Heart right ventricle (tissue), 16 donors: ENCODE data around the gene KCNQ1. TPM values are rescaled to one million over a fixed set of nuclear protein-coding genes. Genes with fewer than 3 reads are reported as not detected.

Source experiments
- ATAC-seq, 8 donors: fragments of 200-7000 bp; cut with Tn5 transposase; one replicate each; pipeline ENCODE4 v1.9.1; 2020; ENCODE audit warnings: mild to moderate bottlenecking in 8 of 8, moderate library complexity in 8 of 8, moderate number of reproducible peaks in 1 of 8
- DNase-seq, 2 donors: peaks; one replicate each; pipeline ENCODE4 v3.0.0-alpha.2; 2020
- H3K27ac ChIP-seq, 10 donors: fragments of 200-600 bp; sonication (generic) in 2 of 10; one replicate each; pipeline versions ENCODE4 v1.5.0 to v1.8.0; 2020 to 2022; ENCODE audit warnings: mild to moderate bottlenecking in 3 of 10
- H3K27me3 ChIP-seq, 7 donors: fragments of 200-600 bp; one replicate each; pipeline ENCODE4 v1.8.0; 2021 to 2022; ENCODE audit warnings: mild to moderate bottlenecking in 2 of 7
- H3K36me3 ChIP-seq, 9 donors: fragments of 200-600 bp; sonication (generic) in 1 of 9; one replicate each; pipeline versions ENCODE4 v1.5.0 to v1.8.0; 2020 to 2022; ENCODE audit warnings: mild to moderate bottlenecking in 2 of 9
- H3K4me1 ChIP-seq, 9 donors: fragments of 200-600 bp; sonication (generic) in 1 of 9; one replicate each; pipeline versions ENCODE4 v1.5.0 to v1.8.0; 2020 to 2022; ENCODE audit warnings: mild to moderate bottlenecking in 4 of 9
- H3K4me3 ChIP-seq, 10 donors: fragments of 200-600 bp; sonication (generic) in 2 of 10; one replicate each; pipeline versions ENCODE4 v1.5.0 to v1.8.0; 2020 to 2022; ENCODE audit warnings: mild to moderate bottlenecking in 7 of 10, moderate library complexity in 2 of 10
- H3K9me3 ChIP-seq, 11 donors: fragments of 200-600 bp in 10 of 11; sonication (generic) in 2 of 11; one replicate each; pipeline versions ENCODE4 v1.5.0 to v1.8.0; 2013 to 2022; ENCODE audit warnings: mild to moderate bottlenecking in 2 of 11, control low read depth in 1 of 11, moderate library complexity in 1 of 11
- WGBS, 2 donors: extraction: QIAGEN DNeasy Blood & Tissue Kit; methylation state at CpG; one replicate each; pipeline ENCODE4 v1.1.7; 2013; ENCODE audit warnings: inconsistent platforms in 1 of 2; 5-methylcytosine and 5-hydroxymethylcytosine counted together
- intact Hi-C, 10 donors: fragments of 100-400 bp; cut with DNase I; formaldehyde crosslinking; loops; one replicate each; pipeline versions ENCODE4 v1.11.1 to v1.14.2; 2022
- polyA plus RNA-seq, 2 donors: library from polyadenylated mRNA; stranded (reverse); fragments of 200-250 nt; gene quantifications; one replicate each; pipeline ENCODE4 v1.2.3, GENCODE V29; 2013
- total RNA-seq, 10 donors: library from RNA; stranded (reverse); fragmentation: NEBNext Ultra II Directional in 3 of 10; extraction: Animal tissue kit (Norgen Biotek cat#: 25700) in 3 of 10; gene quantifications; one replicate each; pipeline versions ENCODE4 v1.2.1 to v1.2.4, GENCODE V29; 2021 to 2023
- TF ChIP-seq, protein P1 (sequence below), 9 donors: fragments of 200-600 bp; sonication (generic) in 2 of 9; IDR thresholded peaks; one replicate each; pipeline versions ENCODE4 v1.5.0 to v1.8.0; 2021 to 2022; ENCODE audit warnings: antibody characterized with exemption in 9 of 9, mild to moderate bottlenecking in 5 of 9, moderate library complexity in 1 of 9
- donor health status: Arrhythmogenic right ventricular cardiomyopathy.
- donor health status: ischemic (EF 13 %, LVEDD 7.1; RV severe dilation, severe dysfunction).
- donor health status: healthy with polysubstance abuse.
- donor health status: DM: no; HTN: yes; CAD: no.
- donor health status: DM: no; HTN: no; CAD: no.
- donor health status: ischemic (EF 25% LVEDD 6.9; RV normal size, moderate dysfunction).
- donor health status: ischemic (EF 25% LVEDD 5.7; RV mildly dilated, moderate dysfunction).
- donor health status: healthy.
- donor health status: DM: yes; HTN: yes; CAD: no.
- donor health status: Ischemic cardiomyopathy.
- donor health status: ischemic (EF 35%, LVEDD 5.7; RV mildly dilated, moderate dysfunction).
- donor health status: nonischemic (EF 11% LVEDD 7.7; RV severe dilation, severe dysfunction).
- donor health status: DM: yes; HTN: yes; CAD: no.
- donor health status: PGD.
- donor health status: ischemic (EF 29% LVEDD 5.4; RV normal size, mild dysfunction).
- donor health status: nonischemic (EF 23%, LVEDD 6.1; RV moderate dilation, normal function).

Gene KCNQ1
- total and polyA plus RNA-seq, 12 donors, result 19.9 to 48.2 (median 33.7) TPM

DNA sequence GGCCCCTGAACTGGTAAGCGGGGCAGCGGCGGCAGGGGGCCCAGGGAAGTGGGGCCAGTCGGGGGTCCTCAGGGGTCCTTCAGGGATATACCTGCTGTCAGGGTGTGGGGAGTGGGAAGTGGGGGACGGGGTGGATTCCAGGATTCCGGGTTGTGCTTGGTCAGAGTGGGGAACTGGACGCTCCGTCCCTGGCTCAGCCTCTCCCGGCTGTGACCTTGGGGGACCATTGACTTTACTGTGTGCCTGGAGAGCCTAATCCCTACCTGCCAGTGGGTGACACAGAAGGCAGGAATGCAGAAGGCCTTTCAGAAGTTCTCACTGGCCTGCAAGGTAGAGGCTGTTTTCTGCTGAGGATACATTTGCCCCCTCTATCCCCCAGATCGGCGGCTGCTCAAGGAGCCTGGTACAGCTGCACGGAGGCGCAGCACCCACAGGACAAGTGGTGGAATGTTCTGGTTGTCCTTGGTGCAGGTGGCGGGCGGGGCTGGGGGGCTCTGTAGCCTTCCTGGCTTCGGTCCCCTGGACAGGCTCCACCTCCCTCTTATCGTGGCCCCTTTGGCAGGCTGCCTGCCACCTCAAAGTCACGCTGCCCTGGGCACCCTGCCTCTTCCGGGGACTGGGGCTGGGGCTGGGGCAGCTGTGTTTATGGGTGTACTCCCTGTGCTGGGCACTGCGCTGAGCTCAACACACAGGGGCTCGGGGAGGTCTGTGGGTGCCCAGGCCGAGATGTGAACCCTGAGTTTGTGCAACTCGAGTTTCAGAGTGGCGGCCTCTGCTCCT, 18.4 kb downstream of the KCNQ1 start:
- Histone ChIP-seq H3K27me3 (no peaks in the 10 kb centered on the region), H3K9me3 (no peaks in the 10 kb centered on the region), H3K4me1 (peaks cover 15 to 92% (median 54%) of the 10 kb centered on the region in 9 donors), H3K27ac (peak overlapping the region; percentile 73 to 96 (median 90)), H3K4me3 (peak overlapping the region in 3 of 10 donors; percentile 9 to 20 (median 13)), H3K36me3 (no peaks in the 10 kb centered on the region)
- peak; percentile 79 to 81 for DNase-seq
- 51 to 68% methylated on average over 24 of the region's 24 CpGs for WGBS, 2 donors
- intact Hi-C loops, result loop anchor here in 4 of 10 donors (2.0 to 5.0 kb wide), 4 partner anchors 44 to 856 kb away; partner anchors contain the start of gene KRTAP5-3 (in 1 of the 4)
- TF ChIP-seq, protein P1, sequence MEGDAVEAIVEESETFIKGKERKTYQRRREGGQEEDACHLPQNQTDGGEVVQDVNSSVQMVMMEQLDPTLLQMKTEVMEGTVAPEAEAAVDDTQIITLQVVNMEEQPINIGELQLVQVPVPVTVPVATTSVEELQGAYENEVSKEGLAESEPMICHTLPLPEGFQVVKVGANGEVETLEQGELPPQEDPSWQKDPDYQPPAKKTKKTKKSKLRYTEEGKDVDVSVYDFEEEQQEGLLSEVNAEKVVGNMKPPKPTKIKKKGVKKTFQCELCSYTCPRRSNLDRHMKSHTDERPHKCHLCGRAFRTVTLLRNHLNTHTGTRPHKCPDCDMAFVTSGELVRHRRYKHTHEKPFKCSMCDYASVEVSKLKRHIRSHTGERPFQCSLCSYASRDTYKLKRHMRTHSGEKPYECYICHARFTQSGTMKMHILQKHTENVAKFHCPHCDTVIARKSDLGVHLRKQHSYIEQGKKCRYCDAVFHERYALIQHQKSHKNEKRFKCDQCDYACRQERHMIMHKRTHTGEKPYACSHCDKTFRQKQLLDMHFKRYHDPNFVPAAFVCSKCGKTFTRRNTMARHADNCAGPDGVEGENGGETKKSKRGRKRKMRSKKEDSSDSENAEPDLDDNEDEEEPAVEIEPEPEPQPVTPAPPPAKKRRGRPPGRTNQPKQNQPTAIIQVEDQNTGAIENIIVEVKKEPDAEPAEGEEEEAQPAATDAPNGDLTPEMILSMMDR (IDR thresholded peaks at IDR 0.05), result no peak
- ATAC-seq, result peak; percentile 63 to 92 (median 86)

DNA sequence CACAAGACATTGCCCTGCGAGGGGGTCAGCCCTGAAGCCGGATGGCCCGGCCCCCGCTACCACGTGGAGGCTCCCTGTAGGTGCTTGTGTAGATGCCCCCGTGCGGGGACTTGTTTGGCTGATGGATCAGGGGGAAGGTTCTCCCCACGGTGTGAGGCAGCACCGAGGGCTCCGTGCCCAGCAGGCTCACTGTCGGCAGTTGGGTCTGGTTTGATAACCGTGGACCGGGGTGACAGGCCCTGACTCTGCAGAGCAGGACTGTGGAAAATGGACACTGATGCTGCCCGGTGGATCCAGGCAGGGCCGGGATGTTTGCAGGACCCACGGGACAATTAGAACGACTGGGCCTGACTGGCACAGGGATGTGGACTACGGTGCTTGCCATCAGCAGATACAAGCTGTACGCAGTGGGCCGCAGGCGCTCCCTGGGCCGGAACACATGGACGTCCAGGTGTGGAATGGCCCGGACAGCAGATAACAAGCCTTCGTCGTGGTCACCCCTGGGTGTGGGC, 19.0 kb downstream of the KCNQ1 start:
- 48 to 63% methylated on average over 26 of the region's 26 CpGs for WGBS, 2 donors
- DNase-seq (peak in 1 of 2 donors; percentile 52), ATAC-seq (peak; percentile 11 to 54 (median 39))
- Histone ChIP-seq H3K4me1 (peaks cover 15 to 90% (median 53%) of the 10 kb centered on the region in 9 donors), H3K4me3 (peak overlapping the region in 2 of 10 donors; percentile 9 to 20), H3K27ac (peak overlapping the region; percentile 73 to 95 (median 90)), H3K36me3 (no peaks in the 10 kb centered on the region), H3K27me3 (no peaks in the 10 kb centered on the region), H3K9me3 (no peaks in the 10 kb centered on the region)
- TF ChIP-seq, protein P1 (IDR thresholded peaks at IDR 0.05), result no peak
- intact Hi-C loops, result loop anchor here in 4 of 10 donors (2.0 to 5.0 kb wide), 4 partner anchors 43 to 857 kb away; partner anchors contain the start of gene KRTAP5-3 (in 1 of the 4)

DNA sequence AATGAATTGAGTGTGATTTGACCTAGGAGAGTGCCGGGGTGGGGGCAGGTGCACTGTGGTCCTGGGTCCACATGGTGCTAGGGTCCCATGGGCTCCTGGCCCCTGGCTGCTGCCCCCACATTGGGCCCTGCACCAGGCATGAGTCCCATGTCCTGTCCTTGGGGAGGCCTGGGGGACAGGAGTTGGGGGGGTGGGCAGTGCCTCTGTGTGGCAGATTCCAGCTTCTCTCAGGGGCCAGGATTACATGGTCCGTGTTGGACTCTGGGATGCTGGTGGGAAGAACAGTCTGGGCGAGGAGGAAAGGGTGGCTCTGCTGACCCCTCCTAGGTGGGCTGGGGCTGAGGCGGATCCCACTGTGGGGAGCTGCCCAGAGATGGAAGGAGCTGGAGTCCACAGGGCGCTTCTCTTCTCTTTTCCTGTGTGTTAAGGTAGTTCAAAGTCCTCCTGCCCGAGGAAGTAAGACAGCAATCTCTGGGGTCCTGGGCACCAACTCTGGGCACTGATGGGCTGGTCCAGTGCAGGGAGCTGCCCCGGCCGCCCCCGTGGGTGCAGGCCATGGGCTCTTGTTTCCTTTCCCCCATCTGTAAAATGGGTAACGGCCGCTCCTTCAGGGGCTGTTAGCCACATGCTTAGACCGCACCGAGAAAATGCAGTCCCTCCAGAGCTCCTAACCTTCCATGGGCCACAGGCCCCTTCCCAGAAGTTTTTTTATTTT, 19.8 kb downstream of the KCNQ1 start:
- DNase-seq (no peak), ATAC-seq (no peak)
- Histone ChIP-seq H3K27me3 (no peaks in the 10 kb centered on the region), H3K9me3 (no peaks in the 10 kb centered on the region), H3K36me3 (no peaks in the 10 kb centered on the region), H3K4me3 (no peak overlapping the region), H3K27ac (peak overlapping the region; percentile 73 to 95 (median 90)), H3K4me1 (peaks cover 15 to 82% (median 46%) of the 10 kb centered on the region in 9 donors)
- TF ChIP-seq, protein P1 (IDR thresholded peaks at IDR 0.05), result no peak
- intact Hi-C loops, result loop anchor here in 3 of 10 donors (5.0 kb wide), 3 partner anchors 43 to 857 kb away; partner anchors contain the start of gene KRTAP5-3 (in 1 of the 3)
- WGBS, 2 donors, result 85 to 88% methylated on average over 13 of the region's 13 CpGs
